Urothelium cell line (cell line): ENCODE results near the gene CHST14.

Experiments
- DNase-seq: peaks from one replicate; pipeline ENCODE4 v3.0.0; 2011; ENCODE audit warnings: low spot score, mixed read lengths
- FAIRE-seq: peaks from 2 replicates; lab custom pipeline; 2011; peaks lifted over from hg19 to GRCh38; lab: Jason Lieb, UNC

The CHST14 gene

DNA sequence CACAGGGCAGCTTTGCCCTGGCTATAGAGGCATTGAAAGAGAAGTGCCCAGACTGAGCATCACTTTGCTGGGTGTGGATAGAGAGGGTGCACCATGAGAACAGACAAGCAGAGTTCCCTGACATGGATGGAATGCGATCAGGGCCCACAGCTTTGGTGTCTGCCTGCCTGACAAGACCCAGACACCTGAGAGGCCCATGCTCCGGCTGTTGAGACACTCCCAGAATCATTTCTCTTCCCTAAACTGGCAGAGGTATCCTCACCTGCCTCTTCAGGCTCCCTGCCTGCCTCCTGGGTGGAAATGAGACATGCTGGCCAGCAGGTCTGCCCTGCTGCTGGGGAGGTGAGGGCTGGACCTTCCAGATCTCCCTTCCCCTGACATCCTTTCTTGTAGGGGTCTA, 10.4 kb upstream of the CHST14 start:
- FAIRE-seq = no peak

DNA sequence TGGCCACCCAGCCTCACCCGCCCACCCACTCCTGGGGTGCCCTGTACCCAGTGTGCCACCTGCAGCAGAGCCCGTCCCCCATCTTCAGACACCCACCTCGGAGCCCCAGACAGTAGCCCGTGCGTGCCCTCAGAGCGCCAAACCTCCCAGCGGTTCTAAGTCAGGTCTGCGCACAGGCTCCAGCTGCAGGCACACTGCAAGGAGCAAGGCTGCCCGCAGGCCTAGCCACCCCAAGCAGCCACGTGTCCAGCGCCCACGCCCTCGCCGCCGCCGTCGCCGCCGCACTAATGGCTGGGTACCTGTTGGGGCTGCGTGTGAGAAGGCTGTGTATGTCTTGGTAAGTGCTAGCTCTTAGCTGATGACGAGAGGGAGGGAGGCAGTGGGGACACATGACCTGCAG, 8.8 kb upstream of the CHST14 start:
- DNase-seq (no peak), FAIRE-seq (no peak)

More for the DNA sequence above, 10.4 kb upstream of the CHST14 start:
- no peak for DNase-seq

DNA sequence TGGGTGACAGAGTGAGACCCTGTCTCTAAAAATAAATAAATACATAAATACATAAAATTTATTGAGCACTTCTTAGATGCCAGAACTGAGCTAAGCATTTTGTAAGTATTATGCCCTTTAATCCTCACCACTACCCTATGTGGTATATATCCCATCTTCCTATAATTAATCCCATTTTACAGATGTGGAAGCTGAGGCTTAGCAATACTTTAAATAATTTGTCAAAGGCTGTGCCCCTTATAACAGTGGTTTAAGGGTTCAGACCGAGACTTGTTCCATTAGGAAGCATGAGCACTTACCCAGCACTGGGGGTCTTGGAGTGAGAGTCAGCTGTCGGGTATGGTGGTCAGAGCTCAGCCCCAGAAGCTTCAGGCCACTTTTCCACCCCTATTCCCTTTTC, 7.5 kb upstream of the CHST14 start:
- no peak for DNase-seq
- FAIRE-seq = no peak

DNA sequence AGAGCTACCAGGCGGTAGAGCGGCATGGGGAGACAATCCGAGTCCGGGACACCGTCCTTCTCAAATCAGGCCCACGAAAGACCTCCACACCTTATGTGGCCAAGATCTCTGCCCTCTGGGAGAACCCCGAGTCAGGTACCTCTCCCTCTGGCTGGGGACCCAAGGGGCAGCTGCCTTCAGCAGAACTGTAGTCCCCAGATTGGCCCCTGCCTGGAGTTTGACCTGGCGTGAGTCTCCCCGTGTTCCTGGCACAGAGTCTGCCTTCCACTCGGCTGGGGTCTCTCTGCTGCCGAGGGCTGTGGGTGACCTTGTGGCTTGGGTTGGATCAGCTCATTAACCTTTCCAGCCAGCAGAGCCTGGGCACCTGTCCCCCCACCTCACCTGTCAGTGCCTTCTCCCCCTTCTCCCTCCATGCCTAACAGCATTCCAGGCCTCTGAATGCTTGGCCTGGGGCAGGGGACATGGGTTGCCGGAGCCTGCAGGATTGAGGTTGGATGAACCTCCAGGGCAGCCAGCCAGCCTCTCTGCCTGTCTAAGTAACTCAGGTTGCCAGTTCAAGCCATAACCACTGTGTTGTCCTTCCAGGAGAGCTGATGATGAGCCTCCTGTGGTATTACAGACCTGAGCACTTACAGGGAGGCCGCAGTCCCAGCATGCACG, 6.8 kb upstream of the CHST14 start:
- DNase-seq = no peak
- FAIRE-seq = no peak

DNA sequence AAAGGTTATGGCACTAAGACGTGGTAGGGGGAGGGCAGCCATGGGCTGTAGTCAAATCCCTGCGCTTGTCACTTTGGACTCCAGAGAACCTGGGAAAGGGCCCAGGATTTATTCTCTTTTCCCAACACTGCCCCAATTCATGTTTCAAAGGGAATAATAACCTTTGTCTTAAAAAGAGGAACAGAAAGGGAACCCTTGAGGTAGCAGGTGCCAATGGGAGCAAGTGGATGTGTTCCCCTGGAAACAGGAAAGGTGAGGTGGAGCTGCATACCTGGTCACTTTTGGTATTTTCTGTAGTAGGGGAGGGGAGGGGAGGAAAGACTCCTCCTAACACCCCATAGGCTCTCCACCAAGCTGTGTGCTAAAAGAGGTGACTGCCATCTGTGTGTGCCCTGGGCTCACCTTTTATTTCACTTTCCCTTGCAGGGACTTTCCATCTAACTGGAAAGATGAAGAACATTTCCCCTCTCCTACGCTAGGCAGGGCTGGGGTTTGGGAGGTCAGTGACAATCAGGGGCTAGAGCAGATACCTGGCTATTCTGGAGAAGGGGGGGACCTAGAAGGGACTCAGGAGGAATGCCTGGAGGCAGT, 6.1 kb upstream of the CHST14 start:
- FAIRE-seq = no peak
- DNase-seq = no peak

DNA sequence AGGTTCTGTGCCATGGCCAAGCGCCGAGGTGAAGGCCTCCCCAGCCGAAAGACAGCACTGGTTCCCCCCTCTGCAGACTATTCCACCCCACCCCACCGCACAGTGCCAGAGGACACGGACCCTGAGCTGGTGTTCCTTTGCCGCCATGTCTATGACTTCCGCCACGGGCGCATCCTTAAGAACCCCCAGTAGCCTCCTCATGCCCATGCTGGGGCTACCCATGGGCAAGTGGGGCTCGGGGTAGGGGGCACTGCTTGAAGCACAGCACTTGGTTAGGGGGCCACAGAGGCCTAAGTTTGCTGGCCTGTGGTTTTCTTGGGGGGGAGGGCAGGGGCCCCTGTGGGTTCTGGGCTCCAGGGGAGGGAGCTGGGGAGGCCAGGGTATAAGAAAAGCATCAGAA, 4.8 kb upstream of the CHST14 start:
- FAIRE-seq = no peak
- DNase-seq = no peak

DNA sequence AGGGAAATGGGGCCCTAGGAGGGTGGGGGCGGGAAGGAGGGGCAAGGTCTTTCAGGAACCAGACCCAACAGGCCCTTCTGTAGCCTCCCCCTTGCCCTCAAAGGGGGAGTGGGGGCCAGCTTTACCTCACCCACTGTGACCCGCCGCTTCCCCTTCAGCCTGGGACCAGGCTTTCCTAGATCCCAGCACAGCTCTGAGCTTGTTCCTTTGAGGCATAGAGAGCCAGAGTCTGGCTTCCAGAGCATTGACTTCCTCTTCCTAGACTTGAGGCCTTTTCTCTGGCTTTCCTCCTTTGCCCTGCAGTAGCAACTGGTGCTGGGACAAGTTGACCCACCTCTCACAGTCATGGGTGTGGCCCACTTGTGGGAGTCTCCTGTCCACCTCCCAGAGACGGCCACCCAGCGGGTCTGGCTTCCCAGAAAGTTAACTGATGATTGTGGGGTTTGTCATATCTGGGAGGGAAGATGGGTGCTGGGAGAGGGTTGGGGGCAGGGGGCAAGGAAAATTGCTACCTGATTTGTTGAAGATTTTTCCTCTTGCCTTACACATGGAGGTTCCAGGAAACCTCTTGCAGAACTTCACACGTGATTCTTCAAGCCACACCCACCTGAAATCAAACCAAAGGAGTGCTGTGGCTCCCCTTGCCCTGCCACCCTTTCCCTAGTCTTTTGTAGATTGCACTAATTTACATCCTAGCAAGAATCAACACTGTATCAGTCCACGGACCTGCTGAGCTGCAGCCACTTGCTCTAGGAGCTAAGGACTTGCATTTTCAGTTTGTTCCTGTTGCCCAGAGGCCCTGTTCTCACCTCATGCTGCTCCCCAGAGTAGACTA, 4.1 kb upstream of the CHST14 start:
- FAIRE-seq (no peak), DNase-seq (no peak)

DNA sequence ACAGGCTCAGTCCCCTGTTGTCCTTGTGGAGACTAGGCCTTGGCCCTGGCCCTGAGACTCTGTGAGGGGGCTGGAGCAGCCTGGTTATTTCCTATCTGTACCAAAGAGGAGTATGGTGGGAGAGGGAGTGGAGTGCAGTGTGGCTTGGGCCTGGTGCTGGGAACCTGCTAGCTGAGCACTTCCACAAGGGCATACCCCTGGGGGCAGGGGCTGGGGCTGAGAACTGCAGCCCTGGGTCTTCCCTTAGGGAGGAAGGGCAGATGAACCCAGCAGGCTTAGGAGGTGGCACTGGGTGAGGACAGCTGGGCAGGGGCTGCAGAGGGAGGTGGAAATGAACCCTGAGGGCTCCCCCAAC, 3.5 kb upstream of the CHST14 start:
- no peak for FAIRE-seq
- DNase-seq = no peak

DNA sequence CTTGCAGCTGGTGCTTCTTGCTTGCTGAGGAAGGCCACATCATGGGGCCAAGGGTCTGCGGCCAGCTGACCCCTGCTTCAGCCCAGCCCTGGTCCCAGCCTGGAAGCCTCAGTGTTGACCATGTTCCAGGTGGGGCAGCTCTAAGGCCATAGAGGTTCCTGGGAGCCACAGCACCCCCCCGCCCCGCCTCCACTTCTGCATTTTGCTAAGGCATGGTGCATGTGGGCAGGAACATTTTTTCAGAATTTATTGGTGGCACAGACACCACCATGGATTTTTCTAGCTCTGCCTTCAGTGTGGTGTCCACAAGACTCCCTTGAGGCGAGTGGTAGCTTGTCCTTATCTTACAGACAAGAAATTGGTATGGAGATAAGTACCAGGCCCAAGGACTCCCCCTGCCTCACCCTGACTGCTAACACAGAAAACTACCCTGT, 1.9 kb upstream of the CHST14 start:
- FAIRE-seq = no peak
- no peak for DNase-seq

DNA sequence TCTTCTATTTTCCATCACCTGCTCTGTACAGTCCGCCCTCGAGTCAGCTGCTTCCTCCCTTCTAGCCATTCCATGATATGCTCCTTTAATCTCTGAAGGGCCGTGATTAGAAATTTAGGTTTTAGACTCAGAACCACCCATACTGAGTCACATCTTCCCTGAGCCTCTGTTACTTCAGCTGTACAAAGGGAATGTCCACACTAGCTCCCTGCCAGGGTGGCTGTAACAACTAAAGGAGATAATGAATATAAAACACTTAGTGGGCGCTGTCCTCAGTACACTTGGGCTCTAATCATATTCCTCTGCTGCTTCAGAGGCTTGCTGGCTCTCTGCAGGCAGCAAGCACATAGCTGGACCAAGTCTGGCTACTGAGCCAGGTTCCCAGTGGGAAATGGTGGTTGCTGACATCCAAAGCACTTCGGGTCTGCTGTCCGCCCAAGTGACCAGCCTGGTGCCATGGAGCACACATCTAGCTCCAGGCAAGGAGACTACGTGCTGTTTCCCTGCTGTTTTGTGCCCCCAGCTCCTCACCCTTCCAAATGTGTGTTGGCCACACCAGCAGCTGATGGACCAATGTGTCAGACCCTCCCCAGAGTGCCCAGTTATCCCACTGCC, 901 bp upstream of the CHST14 start:
- DNase-seq (no peak), FAIRE-seq (no peak)

DNA sequence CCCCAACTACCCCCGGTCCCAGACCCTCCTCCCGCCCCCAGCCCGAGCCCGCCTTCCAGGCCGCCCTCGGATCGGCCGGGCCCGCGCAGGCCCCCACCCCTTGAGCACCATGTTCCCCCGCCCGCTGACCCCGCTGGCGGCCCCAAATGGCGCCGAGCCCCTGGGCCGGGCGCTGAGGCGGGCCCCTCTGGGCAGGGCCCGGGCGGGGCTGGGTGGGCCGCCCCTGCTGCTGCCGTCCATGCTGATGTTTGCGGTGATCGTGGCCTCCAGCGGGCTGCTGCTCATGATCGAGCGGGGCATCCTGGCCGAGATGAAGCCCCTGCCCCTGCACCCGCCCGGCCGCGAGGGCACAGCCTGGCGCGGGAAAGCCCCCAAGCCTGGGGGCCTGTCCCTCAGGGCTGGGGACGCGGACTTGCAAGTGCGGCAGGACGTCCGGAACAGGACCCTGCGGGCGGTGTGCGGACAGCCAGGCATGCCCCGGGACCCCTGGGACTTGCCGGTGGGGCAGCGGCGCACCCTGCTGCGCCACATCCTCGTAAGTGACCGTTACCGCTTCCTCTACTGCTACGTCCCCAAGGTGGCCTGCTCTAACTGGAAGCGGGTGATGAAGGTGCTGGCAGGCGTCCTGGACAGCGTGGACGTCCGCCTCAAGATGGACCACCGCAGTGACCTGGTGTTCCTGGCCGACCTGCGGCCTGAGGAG, 472 bp downstream of the CHST14 start:
- DNase-seq (no peak), FAIRE-seq (peak; percentile 68)

DNA sequence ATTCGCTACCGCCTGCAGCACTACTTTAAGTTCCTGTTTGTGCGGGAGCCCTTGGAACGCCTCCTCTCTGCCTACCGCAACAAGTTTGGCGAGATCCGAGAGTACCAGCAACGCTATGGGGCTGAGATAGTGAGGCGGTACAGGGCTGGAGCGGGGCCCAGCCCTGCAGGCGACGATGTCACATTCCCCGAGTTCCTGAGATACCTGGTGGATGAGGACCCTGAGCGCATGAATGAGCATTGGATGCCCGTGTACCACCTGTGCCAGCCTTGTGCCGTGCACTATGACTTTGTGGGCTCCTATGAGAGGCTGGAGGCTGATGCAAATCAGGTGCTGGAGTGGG, 995 bp downstream of the CHST14 start:
- DNase-seq (peak; percentile 48), FAIRE-seq (peak; percentile 63)

DNA sequence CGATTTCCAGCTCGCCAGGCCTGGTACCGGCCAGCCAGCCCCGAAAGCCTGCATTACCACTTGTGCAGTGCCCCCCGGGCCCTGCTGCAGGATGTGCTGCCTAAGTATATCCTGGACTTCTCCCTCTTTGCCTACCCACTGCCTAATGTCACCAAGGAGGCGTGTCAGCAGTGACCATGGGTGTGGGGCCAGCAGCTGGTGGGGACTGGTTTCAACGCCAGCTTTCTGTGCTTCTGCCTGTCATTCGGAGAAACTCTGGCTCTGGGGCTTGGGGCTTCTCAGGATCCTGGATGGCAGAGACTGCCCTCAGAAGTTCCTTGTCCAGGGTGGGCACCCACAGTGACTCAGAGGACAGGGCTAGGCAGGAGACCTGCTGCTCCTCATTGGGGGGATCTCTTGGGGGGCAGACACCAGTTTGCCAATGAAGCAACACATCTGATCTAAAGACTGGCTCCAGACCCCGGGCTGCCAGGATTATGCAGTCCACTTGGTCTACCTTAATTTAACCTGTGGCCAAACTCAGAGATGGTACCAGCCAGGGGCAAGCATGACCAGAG, 1.5 kb downstream of the CHST14 start:
- no peak for FAIRE-seq
- DNase-seq = no peak

DNA sequence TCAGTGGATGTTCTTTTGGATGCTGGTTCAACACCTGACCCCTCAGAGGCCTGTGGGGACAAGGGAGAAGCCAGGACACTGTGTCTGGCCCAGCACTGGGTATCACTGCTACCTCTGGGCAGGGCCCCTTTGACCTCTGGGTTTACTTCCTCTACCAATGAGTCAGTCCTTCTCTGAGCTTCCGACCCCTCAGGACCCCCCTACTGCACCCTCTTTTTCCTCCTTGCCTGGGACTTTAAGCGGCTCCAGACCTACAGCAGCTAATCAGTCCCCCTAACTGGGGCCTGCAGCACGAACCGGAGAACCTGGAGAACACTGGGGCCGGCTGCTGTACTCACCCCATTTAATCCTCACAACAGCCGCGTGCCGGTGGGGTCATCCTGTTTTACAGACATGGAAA, 3.8 kb downstream of the CHST14 start:
- FAIRE-seq = no peak
- no peak for DNase-seq

DNA sequence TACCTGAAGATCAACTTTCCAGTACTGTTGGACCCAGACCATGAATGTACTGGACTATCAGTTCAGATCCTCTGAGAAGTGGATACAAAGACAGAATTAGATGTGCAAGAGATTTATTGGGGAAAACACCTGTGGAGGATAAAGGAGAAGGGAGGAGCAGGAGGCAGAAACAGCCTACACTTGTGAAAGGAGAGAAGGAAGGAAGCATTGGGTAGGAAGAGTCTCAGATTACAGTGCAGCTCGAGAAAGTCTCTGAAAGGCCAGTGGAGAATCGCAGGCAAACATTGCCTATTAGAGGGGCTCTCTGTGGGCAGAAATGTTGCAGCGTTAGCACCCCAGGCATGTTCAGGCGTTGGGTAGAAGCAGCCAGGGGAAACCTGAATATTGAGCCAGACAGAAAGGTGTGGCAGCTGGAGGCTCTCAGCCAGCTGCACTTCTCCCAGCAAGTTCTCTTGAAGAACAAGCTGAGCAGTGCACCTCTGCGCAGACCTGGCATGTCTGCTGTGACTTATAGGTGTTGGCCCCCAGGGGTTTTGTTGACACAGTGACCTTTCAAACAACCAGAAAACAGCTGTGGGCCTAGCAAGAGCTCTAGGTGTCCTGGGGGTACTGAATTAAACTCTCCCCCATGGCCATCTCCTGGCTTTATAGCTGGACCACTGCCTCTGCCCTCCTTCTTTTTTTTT, 7.0 kb downstream of the CHST14 start:
- DNase-seq (no peak), FAIRE-seq (no peak)

DNA sequence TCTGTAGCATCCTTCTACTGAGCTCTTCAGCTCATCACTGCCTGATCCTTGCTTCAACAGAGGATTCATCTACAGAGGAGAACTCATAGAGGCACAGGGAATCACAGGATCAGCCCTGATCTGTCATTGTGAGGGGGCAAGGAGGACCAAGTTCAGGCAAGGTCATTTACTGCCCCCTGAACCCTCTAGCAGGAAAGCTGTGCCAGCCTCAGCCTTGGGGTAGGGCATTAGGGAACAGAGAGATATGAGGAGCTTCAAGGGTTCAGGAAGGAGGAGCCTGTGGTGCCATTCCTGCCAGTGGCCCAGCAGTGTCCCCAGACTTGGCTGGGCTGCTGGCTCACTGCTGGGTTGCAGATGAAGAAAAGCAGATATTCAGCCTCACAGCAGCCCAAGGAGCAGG, 8.2 kb downstream of the CHST14 start:
- DNase-seq (no peak), FAIRE-seq (no peak)

DNA sequence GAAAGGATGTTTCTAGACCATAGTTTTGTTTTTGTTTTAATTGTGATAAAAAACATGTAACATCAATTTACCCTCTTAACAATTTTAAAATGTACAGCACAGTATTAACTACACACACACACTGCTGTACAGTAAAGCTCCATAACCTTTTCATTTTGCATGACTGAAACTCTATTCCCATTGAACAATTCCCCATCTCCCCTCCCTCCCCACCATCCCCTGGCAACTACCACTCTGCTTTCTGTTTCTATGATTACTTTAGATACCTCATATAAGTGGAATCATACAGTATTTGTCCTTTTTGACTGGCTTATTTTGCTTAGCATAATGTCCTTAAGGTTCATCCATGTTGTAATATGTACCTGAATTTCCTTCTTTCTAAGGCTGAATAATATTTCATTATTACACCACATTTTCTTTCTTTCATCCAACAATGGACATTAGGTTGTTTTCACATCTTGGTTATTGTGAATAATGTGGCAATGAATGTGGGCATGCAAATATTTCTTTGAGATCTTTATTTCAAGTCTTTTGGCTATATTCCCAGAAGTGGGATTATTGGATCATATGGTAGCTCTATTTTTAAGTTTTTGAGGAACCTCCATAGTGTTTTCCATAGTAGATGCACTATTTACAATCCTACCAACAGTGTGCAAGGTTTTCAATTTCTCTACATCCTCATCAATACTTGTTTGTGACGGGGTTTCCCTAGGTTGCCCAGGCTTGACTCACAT, 10.7 kb downstream of the CHST14 start:
- FAIRE-seq = no peak
- no peak for DNase-seq

DNA sequence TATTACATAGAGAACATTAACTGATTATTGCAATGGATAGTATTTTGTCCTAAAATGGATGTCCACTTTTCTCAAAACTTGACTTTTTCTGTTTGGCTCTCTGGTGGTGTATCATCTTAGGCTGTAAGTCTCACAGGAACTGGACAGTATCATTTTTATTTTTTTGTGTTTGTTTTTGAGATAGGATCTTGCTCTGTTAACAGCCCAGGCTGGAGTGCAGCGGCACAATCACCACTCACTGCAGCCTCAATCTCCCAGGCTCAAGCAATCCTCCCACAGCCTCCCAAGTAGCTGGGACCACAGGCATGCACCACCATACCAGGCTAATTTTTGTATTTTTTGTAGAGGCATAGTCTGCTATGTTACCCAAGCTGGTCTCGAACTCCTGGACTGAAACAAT, 13.1 kb downstream of the CHST14 start:
- DNase-seq (no peak), FAIRE-seq (no peak)

DNA sequence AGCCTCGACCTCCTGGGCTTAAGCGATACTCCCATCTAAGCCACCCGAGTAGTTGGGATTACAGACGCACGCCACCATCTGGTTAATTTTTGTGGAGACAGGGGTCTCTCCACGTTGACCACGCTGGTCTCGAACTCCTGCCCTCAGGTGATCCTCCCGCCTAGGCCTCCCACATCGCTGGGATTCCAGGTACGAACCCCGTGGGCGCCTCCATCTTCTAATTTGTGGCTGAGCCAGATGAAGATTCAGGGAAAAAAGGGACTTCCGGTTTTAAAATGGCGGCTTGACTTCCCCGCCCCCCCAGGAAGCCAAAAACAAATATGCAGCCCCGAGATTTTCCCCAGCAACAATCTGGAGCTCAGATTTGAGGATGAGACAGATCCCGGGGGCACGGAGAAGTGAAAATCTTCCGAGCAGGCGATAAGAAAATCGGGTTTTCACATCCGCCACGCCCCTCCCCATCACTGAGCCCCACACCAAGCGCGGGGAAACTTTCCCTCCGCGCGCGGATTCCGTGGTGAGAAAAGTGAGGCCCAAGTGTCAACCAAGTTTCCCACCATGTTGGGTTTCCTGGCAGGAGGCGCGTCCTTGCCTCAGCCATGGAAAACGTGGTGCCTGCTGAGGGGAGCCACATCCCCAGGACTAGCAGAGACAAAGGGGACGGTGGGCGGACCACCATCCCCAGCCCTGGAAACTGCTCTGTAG, 15.4 kb downstream of the CHST14 start:
- DNase-seq (no peak), FAIRE-seq (no peak)
